HG03135 (cell line): Measurements from ENCODE around the gene FSTL1.

ENCODE experiments used
- ATAC-seq: cut with Tn5 transposase; IDR thresholded peaks from one replicate; pipeline ENCODE4 v1.9.1; 2021; ENCODE audit warnings: mild to moderate bottlenecking, moderate library complexity; ENCODE audit not compliant: unreplicated experiment

Gene FSTL1, protein sequence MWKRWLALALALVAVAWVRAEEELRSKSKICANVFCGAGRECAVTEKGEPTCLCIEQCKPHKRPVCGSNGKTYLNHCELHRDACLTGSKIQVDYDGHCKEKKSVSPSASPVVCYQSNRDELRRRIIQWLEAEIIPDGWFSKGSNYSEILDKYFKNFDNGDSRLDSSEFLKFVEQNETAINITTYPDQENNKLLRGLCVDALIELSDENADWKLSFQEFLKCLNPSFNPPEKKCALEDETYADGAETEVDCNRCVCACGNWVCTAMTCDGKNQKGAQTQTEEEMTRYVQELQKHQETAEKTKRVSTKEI

DNA sequence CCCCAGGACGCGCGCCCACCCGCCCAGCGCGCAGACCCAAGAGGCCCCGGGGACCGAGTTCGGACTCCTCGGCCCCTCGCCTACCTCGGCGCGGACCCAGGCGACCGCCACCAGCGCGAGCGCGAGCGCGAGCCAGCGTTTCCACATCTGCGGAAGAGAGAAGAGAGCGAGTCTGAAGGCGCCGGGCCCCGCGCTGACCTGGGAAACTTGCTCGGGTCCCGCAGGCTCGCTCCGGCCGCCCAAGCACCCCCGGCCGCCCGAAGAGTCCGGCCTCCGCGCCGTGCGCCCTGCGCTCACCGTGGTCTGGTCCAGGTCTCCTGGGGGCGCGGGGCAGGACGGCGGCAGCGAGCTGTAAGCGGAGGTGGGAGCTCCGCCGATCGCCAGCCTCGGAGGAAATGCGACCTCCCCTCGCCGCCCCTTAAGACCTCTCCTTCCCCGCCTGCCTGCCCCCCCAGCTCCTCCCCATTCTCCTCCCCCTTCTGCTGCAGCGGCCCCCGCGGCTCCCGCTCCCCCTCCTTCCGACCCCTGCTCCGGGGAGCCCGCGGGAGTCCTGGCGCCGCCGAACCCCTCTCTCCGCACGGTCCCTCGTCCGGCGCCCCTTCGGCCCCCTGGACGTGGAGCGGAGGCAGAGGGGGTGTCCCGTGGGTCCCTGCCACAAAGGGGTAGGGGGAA is at the start of gene FSTL1:
Gene FSTL1, minus strand, starts transcription at position 393 of the 672 bp plus-strand sequence. Its CDS starts 246 bp downstream, at position 147.
- ATAC-seq: no peak

DNA sequence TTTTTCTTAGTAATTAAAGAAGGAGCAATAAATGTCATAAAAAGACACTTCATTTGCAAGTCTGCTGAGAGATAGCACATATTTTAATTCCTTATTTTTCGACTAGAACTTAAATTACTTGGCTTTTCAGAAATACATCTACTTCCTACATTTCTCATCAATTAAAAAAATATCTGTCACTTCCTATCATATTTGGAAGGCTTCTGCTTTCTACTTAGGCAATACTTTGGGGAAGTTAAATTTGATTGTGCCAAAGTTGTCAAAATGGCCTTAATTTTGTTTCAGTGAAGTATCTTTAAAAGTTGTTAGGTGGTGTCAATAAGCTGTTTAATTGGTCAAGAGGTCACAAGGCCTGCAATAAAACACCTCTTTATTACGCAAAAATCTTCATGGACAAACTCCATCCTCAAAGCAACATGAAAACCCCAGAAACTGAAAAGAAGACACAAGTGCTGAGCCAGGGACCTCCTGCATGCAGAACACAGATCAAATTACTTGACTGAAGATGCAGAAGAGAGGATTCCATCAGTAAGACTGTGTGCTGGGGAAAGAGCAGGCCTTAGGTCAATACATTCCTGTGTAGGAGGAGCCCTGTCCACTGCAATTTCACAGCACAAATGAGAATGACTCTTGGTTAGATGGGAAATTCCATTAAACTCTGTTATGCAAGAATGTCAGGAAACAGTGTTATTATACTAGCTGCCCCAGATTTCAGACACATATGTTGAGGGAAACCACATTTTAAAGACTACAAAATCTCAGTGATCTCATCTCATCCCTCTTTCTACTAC is 48.0 kb upstream of the FSTL1 start:
- ATAC-seq: no peak

DNA sequence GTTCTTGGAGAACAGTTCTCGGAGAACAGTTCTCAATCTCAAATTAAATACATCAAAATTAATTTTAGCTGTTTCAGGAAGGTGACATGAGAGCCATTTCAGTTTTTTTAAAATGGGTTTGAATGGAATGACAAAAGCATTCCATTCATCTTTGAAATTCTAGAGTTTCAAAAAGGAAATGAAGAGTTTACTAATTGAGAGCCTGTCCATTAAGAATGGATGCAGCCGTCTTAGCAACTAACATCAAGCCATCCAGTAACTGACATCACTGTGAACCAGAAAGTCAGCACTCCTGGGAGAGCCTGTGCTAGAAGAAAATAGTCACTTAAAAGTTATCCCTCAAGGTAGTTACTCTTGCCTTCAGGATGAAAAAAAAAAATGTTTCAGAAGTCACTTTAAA is 47.0 kb upstream of the FSTL1 start:
- ATAC-seq: no peak

DNA sequence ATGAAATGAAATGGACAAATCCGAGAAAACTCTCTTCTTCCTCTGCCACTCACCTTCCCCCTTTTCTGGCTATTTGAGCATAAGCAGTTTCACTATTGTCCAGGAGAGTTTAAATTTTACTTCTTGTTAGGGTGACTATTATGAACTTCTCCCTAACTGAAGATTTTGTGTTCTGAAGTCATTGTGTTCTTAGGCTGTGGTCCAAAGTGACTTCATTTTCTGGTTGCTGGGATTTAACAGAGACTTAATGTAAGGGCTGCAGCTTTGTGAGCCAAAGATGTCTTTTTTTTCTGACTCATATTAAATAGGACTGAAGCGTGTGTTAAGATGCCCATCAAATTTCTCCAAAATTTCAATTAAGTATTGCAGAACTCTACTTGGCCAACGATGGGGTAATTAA is 46.5 kb upstream of the FSTL1 start:
- ATAC-seq: no peak

DNA sequence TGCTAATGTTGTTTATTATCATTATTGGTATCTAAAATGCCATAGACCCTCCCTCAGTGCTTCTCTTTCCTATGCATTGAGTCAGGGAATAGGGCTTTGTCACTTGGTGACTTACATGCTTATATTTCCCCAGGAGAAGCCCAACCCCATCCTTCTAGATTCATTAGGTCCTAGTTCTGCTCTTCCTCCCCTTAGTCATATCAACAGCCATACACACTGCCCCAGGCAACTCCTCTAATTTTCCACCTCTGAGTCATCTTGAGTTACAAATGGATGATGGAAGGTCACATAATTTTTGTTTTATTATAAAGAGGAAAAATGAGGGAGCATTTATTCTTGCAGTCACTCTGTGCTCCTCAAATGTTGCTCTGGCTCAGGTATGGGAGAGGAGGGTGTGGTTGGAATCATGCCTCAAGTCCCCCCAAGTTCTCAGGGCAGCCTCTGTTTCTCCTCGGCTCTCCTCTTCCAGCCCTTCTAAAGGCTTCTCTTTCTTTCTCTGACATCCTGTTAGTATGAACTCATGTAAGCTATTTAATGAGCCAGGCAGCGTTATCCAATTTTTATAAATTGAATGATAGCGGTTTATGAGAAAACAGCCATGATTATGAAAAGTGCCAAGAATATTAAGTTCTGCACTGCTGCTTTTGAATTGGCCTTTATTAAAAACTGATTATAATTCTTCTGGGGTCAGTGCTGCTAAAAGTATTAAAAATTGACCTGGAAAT is 45.6 kb upstream of the FSTL1 start:
- ATAC-seq: no peak

DNA sequence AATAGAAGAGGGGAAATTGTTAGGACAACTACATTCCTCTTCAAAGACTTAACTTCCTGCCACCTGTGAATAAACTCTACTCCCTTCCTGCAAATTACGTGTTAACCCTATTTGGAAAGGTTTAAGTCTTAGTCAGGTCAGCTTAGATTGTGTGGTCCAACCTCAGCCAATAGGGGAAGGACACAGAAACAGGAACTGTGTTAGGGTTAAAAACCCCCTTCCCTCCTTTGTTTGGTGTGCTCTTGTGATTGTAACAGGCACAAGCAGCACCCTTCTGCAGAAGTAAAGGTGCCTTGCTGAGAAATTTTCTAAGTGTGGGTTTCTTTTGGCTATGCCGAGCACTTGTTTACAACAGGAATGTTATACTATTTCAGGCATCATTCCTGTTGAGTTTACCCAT is 45.0 kb upstream of the FSTL1 start:
- no peak for ATAC-seq

DNA sequence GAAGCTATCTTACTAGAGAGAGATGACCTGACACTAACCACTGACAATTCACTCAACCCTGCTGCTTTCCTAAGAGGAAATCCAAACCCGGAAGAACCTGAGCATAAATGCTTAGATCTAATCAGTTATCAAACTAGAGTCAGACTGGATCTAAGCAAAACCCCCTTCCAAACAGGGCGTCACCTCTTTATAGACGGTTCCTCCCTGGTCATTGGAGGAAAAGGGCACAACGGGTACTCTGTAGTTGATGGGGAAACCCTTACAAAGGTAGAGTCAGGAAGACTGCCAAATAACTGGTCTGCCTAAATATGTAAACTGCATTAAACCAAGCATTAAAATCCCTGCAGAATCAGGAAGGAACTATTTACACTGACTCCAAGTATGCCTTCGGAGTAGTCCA is 41.3 kb upstream of the FSTL1 start:
- ATAC-seq: no peak

DNA sequence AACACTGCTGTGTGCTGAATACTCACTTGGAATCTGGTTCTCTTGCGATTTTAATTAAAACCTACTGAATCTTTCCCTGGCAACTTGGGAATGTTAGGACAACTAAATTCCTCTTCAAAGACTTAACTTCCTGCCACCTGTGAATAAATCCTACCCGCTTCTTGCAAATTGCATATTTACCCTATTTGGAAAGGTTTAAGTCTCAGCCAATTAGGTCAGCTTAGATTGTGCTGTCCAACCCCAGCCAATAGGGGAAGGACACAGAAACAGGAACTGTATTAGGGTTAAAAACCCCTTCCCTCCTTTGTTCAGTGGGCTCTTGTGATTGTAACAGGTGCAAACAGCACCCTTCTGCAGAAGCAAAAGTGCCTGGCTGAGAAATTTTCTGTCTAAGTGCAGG is 38.6 kb upstream of the FSTL1 start:
- no peak for ATAC-seq

DNA sequence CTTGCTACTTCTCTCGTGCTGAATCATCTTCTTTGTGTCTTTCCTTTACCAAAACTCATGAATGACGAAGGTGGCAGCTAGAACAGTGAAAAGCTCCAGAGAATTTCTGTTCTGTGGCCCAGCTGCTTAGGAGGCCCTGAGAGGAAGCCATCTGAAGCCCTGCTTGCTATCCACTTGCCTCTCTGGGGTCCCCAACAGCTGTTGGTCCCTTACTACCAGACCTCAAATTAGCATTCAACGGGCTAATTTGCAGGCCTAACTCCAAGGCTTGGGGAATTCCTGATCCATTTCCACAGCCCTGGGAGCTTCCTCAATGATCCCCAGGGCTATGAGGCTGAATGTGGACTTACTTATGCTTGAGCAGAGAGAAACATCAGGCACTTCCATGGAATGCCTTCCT is 37.5 kb upstream of the FSTL1 start:
- no peak for ATAC-seq

DNA sequence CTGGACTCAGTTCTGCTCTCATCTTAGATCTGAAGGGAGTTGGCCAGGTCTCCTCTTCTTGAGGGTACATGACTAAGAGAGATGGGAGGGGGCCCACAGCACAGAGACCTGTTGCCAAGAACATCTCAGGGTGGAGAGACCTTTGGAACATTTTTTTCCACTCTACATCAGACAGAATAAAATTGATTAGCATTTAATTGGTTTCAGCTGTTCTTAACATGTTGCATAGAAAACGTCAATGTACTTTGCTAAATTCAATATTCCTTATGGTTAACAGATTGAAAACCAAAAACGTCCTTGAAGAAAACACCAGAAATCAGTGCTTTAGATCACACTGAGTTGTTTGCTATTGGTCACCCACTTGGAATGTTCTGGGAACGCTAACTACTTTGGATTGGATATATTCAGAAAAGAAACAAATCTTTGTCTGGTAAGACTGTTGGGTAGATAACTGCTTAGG is 36.4 kb upstream of the FSTL1 start:
- no peak for ATAC-seq

DNA sequence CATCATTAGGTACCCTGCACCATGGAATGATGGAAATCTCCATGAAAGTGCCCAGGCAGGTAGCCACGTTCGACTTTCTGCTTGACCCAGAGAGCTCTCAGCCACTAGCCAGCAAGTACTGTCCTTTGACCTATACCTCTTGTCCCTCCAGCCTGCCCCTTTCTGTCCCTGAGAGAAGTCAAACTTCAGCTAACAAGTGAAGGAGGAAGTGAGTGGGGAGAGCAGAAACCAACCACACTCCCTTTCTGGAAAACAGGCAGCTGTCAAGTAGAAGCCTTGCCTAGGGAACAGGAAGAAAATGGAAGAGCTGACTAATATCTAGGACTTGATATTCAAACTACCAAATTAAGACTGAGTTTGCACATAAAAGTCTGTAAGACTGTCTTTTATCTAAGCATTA is 30.3 kb upstream of the FSTL1 start:
- no peak for ATAC-seq

DNA sequence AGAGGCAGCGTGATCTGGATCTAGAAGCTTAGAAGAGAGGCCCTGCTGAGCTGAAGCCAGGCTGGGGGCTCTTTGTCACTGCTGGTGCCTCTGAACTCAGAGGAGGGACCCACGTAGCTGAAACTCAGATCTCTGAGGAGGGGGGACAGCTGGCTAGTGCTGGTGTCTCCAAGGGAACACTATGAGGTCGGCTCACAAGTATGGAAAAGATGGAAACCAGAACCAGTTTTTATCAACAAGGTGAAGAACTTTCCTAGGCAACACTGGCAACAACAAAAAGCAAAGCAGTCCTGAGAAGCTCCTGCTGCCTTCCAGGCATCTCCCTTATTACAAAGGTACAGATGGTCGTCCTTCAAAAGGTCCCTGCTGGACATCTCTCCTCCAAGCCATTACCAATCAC is 27.0 kb upstream of the FSTL1 start:
- no peak for ATAC-seq

DNA sequence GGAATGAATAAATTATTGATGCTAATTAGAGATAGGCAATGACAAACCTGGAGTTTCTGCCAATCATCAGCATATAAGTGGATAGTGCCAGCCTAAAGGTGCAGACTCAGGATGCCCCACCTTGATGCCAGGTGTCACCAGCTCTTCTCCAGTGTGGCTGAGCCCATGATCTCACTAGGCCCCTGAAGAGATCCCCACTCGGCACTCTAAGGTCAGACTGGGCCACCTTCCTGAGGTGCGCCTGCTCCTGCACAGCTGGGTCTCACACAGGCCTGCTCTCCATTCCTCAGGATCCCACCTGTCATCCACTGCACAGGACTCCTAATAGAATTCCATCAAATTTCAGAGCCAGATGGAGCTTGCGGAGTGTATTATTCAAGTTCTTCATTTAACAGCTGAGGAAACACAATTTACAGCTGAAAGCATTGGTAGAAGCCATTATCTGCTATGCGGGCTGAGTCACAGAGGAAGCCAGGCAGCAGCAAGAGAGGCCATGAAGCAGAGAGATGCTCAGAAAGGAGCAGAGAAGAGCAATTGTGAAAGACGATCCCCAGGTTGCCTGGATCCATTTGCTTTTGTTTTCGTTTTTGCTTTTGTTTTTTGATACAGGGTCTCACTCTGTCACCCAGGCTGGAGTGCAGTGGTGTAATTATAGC is 25.1 kb upstream of the FSTL1 start:
- no peak for ATAC-seq

DNA sequence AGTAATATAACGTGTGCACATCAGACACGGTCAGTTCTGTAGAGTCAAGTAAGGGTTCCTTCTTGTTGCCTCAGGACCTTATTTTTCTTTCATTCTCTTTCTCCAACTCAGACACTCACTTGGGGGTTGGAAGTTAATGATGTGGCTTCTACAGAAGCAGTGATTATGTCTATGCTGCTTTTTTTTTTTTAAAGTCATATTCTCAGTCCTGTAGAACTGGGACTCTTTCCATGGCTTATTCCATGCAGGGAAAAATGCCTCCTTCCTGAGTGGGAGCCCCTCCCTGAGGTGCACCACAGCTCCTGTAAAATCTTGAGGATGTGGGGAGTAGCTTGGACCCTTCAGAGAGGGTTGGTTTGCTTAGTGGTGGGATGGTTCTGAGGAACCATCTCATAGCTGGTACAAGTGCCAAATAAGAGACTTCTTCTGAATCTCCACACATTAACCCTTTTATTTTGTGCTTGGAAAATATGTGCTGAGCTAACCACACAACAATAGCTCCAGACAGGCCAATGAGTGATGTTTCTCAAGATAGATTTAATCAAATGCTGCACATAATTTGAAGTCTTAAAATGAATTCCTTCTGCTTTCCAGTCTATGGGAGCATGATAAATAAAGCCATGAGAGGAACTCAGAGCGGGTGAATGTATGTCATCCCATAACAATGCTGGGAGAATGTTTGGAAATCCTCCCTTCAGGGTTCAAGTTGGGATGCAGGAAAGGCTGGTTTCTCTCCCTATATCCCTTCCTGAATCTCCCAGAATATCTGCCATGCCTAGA is 23.3 kb upstream of the FSTL1 start:
- no peak for ATAC-seq

DNA sequence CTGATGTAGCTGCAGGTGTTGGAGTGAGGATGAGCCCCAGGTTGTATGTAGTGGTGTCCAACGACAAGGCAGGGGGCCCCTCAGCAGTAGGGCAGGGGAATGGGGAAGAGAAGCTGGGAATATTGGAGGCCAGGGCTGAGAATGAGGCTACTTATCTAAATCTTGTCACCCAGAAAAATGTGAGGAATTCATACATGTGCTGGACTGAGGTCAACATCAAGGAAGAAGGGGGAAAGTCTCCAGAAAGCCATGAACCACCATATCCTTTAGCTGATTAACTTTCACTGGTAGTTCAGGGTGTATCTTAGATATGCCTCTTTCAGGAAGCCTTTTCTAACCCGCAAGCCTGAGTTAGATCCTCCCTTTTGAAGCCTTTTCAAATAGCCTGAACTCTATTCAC is 22.6 kb upstream of the FSTL1 start:
- no peak for ATAC-seq

DNA sequence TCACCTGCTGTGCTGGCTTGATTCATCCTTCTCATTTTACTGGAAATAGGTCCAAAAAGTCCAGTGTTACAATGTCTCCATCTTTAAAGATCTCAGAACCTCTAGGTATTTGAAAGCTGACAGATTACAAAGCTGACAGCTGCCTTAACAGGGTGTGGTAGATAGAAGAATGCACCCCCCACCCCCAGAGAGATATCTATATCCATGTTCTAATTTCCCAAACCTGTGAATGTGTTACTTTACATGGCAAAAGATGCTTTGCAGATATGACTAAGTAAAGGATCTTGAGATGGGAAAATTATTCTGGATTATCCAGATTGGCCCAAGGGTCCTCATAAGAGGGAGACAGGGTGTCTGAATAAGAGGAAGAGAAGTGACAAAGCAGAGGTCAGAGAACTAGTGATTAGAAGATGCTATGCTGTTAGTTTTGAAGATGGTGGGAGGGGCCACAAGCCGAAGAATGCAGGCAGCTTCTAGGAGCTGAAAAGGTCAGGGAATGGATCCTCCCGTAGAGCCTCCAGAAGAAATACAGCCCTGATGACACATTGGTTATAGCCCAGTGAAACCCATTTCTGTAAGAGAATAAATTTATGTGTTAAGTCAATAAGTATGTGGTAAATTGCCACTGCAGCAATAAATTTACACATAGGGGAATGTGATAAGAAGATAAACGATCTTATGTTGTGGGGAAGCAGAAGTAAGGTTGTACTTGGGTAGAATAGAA is 21.5 kb upstream of the FSTL1 start:
- no peak for ATAC-seq

DNA sequence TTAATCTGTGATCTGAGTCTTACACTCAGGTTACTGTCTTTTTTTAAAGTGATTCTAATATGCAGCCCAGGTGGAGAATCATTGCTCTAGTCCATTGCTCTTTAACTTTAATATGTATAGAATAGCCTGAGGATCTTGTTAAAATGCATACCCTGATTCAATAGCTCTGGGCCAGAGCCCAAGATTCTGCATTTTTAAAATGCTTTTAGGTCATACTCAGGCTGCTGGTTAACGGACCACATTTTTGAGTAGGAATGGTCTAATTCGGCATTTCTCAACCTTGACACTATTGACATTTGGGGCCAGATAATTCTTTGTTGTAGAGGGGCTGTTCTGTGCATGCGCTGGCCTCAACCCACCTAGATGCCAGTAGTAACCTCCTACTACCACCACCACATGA is 20.9 kb upstream of the FSTL1 start:
- ATAC-seq: no peak

DNA sequence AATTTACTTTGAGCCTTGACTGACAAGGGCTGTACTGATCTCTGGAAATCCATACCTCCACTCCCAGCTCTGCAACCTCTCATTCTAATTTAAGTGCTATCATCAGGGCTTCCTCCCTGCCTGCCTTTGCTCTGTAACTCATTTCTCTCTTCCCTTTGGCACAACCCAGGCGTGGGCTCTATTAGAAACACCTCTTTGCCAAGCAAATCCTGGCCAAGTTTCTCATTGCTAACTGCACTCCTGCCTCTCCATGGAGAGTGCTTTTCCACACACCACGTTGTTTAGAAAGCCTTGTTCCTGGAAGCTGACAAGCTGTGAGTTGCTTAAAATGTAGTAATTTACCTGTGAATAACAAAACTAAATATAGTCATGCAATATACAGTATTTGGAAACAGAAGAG is 20.1 kb upstream of the FSTL1 start:
- ATAC-seq: no peak

DNA sequence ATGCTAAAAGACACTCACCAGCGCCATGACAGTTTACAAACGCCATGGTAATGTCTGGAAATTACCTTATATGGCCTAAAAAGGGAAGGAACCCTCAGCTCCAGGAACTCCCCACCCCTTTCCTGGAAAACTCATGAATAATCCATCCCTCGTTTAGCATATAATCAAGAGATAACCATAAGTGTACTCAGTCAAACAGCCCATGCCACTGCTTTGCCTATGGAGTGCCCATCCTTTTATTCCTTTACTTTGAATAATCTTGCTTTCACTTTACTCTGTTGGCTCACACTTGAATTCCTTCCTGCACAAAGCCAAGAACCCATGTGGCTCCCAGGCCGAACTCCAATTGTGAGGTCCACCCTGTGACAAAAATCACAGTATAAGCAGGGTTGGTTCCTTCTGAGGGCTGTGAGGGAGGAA is 19.1 kb upstream of the FSTL1 start:
- ATAC-seq: no peak
